ENCODE results near the gene NCKAP5. TPM values are rescaled to one million over a fixed set of nuclear protein-coding genes. Genes with fewer than 3 reads are reported as not detected.

The NCKAP5 gene
- total and polyA plus RNA-seq, 4 donors, result 0.57 to 2.8 (median 2.4) TPM

GRCh38 chr2:133316557-133316956, 251.7 kb downstream of the NCKAP5 start (continued):
- TF ChIP-seq GABPA (IDR thresholded peaks at IDR 0.05 in 1 of 2, conservative IDR thresholded peaks at IDR 0.05 in 1 of 2), result no peak
- TF ChIP-seq, protein P1, sequence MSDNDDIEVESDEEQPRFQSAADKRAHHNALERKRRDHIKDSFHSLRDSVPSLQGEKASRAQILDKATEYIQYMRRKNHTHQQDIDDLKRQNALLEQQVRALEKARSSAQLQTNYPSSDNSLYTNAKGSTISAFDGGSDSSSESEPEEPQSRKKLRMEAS (IDR thresholded peaks at IDR 0.05), result no peak
- no peak for TF ChIP-seq FOXA2 (IDR thresholded peaks at IDR 0.05)
- no peak for TF ChIP-seq YY1 (IDR thresholded peaks at IDR 0.05)

DNA sequence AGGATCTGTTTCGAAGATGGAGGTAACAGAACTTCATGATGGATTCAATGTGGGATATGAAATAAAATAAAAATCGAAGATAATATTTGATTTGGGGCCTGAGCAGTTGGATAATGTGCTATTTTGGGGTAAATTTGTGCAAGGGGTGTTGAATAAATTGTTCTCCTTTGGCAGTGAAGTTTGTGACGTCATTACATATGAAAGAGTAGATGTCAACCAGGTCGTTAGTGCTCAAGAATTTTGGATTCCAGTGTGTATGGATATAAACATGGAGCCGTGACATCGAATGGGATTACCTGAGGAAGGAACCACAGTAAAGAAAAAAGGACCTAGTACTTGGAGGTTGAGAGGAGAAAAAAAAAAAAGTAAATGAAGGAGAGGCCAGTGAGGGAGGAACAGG, 253.0 kb downstream of the NCKAP5 start:
- WGBS, result 92% methylated on average over 6 of the region's 6 CpGs
- TF ChIP-seq RXRA (IDR thresholded peaks at IDR 0.05) (no peak), FOXA2 (IDR thresholded peaks at IDR 0.05) (no peak), CTCF (IDR thresholded peaks at IDR 0.05; ENCODE audit: low read depth, low read length, missing input control) (no peak), RAD21 (IDR thresholded peaks at IDR 0.05) (no peak), JUND (IDR thresholded peaks at IDR 0.05) (no peak), HNF4A (conservative IDR thresholded peaks at IDR 0.05) (no peak), HNF4G (IDR thresholded peaks at IDR 0.05) (no peak), YY1 (IDR thresholded peaks at IDR 0.05) (no peak), TAF1 (conservative IDR thresholded peaks at IDR 0.05) (no peak), GABPA (IDR thresholded peaks at IDR 0.05 in 1 of 2, conservative IDR thresholded peaks at IDR 0.05 in 1 of 2) (no peak), NR2F2 (IDR thresholded peaks at IDR 0.05) (no peak), EGR1 (IDR thresholded peaks at IDR 0.05; ENCODE audit: low read depth in 2 of 2) (no peak), SP1 (IDR thresholded peaks at IDR 0.05) (no peak), FOXA1 (IDR thresholded peaks at IDR 0.05) (no peak), ZBTB33 (IDR thresholded peaks at IDR 0.05) (no peak)
- TF ChIP-seq, protein P2, sequence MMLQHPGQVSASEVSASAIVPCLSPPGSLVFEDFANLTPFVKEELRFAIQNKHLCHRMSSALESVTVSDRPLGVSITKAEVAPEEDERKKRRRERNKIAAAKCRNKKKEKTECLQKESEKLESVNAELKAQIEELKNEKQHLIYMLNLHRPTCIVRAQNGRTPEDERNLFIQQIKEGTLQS (IDR thresholded peaks at IDR 0.05), result no peak
- TF ChIP-seq, protein P3, sequence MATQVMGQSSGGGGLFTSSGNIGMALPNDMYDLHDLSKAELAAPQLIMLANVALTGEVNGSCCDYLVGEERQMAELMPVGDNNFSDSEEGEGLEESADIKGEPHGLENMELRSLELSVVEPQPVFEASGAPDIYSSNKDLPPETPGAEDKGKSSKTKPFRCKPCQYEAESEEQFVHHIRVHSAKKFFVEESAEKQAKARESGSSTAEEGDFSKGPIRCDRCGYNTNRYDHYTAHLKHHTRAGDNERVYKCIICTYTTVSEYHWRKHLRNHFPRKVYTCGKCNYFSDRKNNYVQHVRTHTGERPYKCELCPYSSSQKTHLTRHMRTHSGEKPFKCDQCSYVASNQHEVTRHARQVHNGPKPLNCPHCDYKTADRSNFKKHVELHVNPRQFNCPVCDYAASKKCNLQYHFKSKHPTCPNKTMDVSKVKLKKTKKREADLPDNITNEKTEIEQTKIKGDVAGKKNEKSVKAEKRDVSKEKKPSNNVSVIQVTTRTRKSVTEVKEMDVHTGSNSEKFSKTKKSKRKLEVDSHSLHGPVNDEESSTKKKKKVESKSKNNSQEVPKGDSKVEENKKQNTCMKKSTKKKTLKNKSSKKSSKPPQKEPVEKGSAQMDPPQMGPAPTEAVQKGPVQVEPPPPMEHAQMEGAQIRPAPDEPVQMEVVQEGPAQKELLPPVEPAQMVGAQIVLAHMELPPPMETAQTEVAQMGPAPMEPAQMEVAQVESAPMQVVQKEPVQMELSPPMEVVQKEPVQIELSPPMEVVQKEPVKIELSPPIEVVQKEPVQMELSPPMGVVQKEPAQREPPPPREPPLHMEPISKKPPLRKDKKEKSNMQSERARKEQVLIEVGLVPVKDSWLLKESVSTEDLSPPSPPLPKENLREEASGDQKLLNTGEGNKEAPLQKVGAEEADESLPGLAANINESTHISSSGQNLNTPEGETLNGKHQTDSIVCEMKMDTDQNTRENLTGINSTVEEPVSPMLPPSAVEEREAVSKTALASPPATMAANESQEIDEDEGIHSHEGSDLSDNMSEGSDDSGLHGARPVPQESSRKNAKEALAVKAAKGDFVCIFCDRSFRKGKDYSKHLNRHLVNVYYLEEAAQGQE (IDR thresholded peaks at IDR 0.05), result no peak
- TF ChIP-seq, protein P1 (IDR thresholded peaks at IDR 0.05), result no peak

More for the DNA sequence above, 253.0 kb downstream of the NCKAP5 start:
- Histone ChIP-seq H3K9ac (ENCODE audit: low read depth in 1 of 2, low read length in 2 of 2) (no peak overlapping the region), H3K4me1 (ENCODE audit: control insufficient read depth in 4 of 4, insufficient read depth in 4 of 4, low read length in 3 of 4) (no peaks in the 10 kb centered on the region), H3K27ac (ENCODE audit: low read depth in 1 of 2, low read length in 2 of 2) (no peak overlapping the region), H3K9me3 (ENCODE audit: control insufficient read depth in 4 of 4, low read length in 3 of 4) (no peaks in the 10 kb centered on the region), H3K4me3 (ENCODE audit: low read depth in 1 of 3, low read length in 3 of 3) (no peak overlapping the region), H3K27me3 (ENCODE audit: control insufficient read depth in 4 of 4, insufficient read depth in 4 of 4, low read length in 3 of 4) (no peaks in the 10 kb centered on the region), H3K36me3 (ENCODE audit: control insufficient read depth in 4 of 4, insufficient read depth in 3 of 4, low read depth in 1 of 4, low read length in 3 of 4) (no peaks in the 10 kb centered on the region)
- no peak for DNase-seq (ENCODE audit: low spot score)
